Midbrain (tissue), 1 donor: ENCODE measurements around the gene CAMP.
A peak's percentile ranks its signal among the peaks of the same experiment; 100 is the strongest.
"Not testable (repeated sequence)": the region's sequence is repeated elsewhere in the genome, so short reads cannot be mapped to it uniquely, and the experiment has no call there.

Experiments used
- DNase-seq: peaks from one replicate; lab custom pipeline; 2025; lab: John Stamatoyannopoulos, UW

Gene CAMP

GRCh38 chr3:48267782-48268181 lies 44.5 kb downstream of the CAMP start:
- no peak for DNase-seq

GRCh38 chr3:48268381-48268935 lies 45.2 kb downstream of the CAMP start:
- DNase-seq, result no peak

- DNase-seq, result no peak
Measured at GRCh38 chr3:48268936-48269561, 45.8 kb downstream of the CAMP start.

GRCh38 chr3:48269592-48269991 lies 46.3 kb downstream of the CAMP start:
- no peak for DNase-seq

- no peak for DNase-seq
Measured at GRCh38 chr3:48270306-48270705, 47.0 kb downstream of the CAMP start.

- DNase-seq, result not testable (repeated sequence)
Measured at GRCh38 chr3:48271223-48271622, 47.9 kb downstream of the CAMP start.

- DNase-seq, result no peak
Measured at GRCh38 chr3:48271763-48272498, 48.6 kb downstream of the CAMP start.

GRCh38 chr3:48273594-48274211 lies 50.4 kb downstream of the CAMP start:
- peak; percentile 38 for DNase-seq

GRCh38 chr3:48274452-48274851 lies 51.2 kb downstream of the CAMP start:
- no peak for DNase-seq
